IMR-90 (cell line): ENCODE results near the gene SYNE2. TPM values are rescaled to one million over a fixed set of nuclear protein-coding genes. Genes with fewer than 3 reads are reported as not detected.

Experiments
- ATAC-seq: fragments of 200-7000 bp; cut with Tn5 transposase; 2 replicates; pipeline ENCODE4 v1.9.1; 2020; ENCODE audit warnings: low read depth, mild to moderate bottlenecking, moderate library complexity
- BruUV-seq: library from RNA; stranded (reverse); fragments of 400-500 nt; replicated peaks from 2 replicates; lab custom pipeline; 2021; lab: Mats Ljungman, UMichigan
- CTCF ChIA-PET: fragments of 300-600 bp; formaldehyde crosslinking; extraction: SDS; loops from one replicate; lab custom pipeline; 2021; ENCODE audit warnings: antibody characterized with exemption; lab: Yijun Ruan, JAX
- POLR2A ChIA-PET: fragments of 300-600 bp; sonication (Branson Sonifier 250); formaldehyde crosslinking; loops from one replicate; lab custom pipeline; 2022; ENCODE audit warnings: antibody characterized with exemption; ENCODE audit not compliant: unreplicated experiment; lab: Charles Lee
- DNase-seq: peaks from one replicate; pipeline ENCODE4 v3.0.0; 2013
- H2AFZ ChIP-seq: replicated peaks from 2 replicates; pipeline ENCODE3; 2013; ENCODE audit warnings: low read length, mild to moderate bottlenecking; ENCODE audit not compliant: poor library complexity
- H2AK5ac ChIP-seq: 2 replicates; pipeline ENCODE4 v1.6.1; 2013; ENCODE audit warnings: low read depth, low read length, inconsistent platforms
- H2AK9ac ChIP-seq: replicated peaks from 2 replicates; pipeline ENCODE3; 2013; ENCODE audit warnings: mild to moderate bottlenecking, low read depth, low read length, moderate library complexity; ENCODE audit not compliant: poor library complexity
- H2BK120ac ChIP-seq: 2 replicates; pipeline ENCODE4 v1.6.1; 2013; ENCODE audit warnings: low read depth, low read length, inconsistent platforms
- H2BK15ac ChIP-seq: 3 replicates; pipeline ENCODE4 v1.6.1; 2013; ENCODE audit warnings: low read depth, low read length, inconsistent platforms
- H2BK20ac ChIP-seq: 2 replicates; pipeline ENCODE4 v1.6.1; 2013; ENCODE audit warnings: low read depth, mild to moderate bottlenecking, inconsistent platforms, low read length, moderate library complexity
- H2BK5ac ChIP-seq: 2 replicates; pipeline ENCODE4 v1.6.1; 2013; ENCODE audit warnings: mild to moderate bottlenecking, low read depth, low read length, inconsistent platforms; ENCODE audit not compliant: poor library complexity, severe bottlenecking
- H3K14ac ChIP-seq: replicated peaks from 2 replicates; pipeline ENCODE4 v1.6.1; 2013; ENCODE audit warnings: low read depth, low read length, inconsistent platforms
- H3K18ac ChIP-seq: 2 replicates; pipeline ENCODE4 v1.6.1; 2013; ENCODE audit warnings: low read depth, low read length, control low read depth
- H3K23ac ChIP-seq: 2 replicates; pipeline ENCODE4 v1.6.1; 2013; ENCODE audit warnings: low read depth, low read length, inconsistent platforms
- H3K27ac ChIP-seq: 2 replicates; pipeline ENCODE4 v1.5.1; 2013; ENCODE audit warnings: mild to moderate bottlenecking, control low read depth, low read length; ENCODE audit not compliant: insufficient read depth
- H3K27me3 ChIP-seq: 2 replicates; pipeline ENCODE4 v1.6.1; 2013; ENCODE audit warnings: low read length; ENCODE audit not compliant: control insufficient read depth, insufficient read depth
- H3K36me3 ChIP-seq: 2 replicates; pipeline ENCODE4 v1.6.1; 2013; ENCODE audit warnings: low read length, mixed read lengths; ENCODE audit not compliant: control insufficient read depth, insufficient read depth
- H3K4ac ChIP-seq: 2 replicates; pipeline ENCODE4 v1.6.1; 2013; ENCODE audit warnings: low read depth, low read length, inconsistent platforms
- H3K4me1 ChIP-seq: 2 replicates; pipeline ENCODE4 v1.6.1; 2013; ENCODE audit warnings: low read length, mixed read lengths; ENCODE audit not compliant: control insufficient read depth, insufficient read depth
- H3K4me2 ChIP-seq: 2 replicates; pipeline ENCODE4 v1.6.1; 2013; ENCODE audit warnings: low read depth, mild to moderate bottlenecking, control low read depth, low read length, moderate library complexity
- H3K4me3 ChIP-seq: 2 replicates; pipeline ENCODE4 v1.5.1; 2013; ENCODE audit warnings: low read depth, mild to moderate bottlenecking, control low read depth, low read length, moderate library complexity; ENCODE audit not compliant: insufficient read depth
- H3K56ac ChIP-seq: 2 replicates; pipeline ENCODE4 v1.6.1; 2013; ENCODE audit warnings: low read length, inconsistent platforms; ENCODE audit not compliant: insufficient read depth; ENCODE audit errors: extremely low read depth
- H3K79me1 ChIP-seq, 2 experiments: 2 replicates each; pipeline ENCODE4 v1.6.1; 2013; ENCODE audit warnings: low read length in 2 of 2, inconsistent platforms in 1 of 2, low read depth in 1 of 2
- H3K9ac ChIP-seq: 2 replicates; pipeline ENCODE4 v1.6.1; 2013; ENCODE audit warnings: low read depth, low read length, control low read depth
- H3K9me1 ChIP-seq: 2 replicates; pipeline ENCODE4 v1.6.1; 2013; ENCODE audit warnings: low read length, inconsistent platforms; ENCODE audit not compliant: insufficient read depth
- H3K9me3 ChIP-seq: 2 replicates; pipeline ENCODE4 v1.6.1; 2013; ENCODE audit warnings: low read length; ENCODE audit not compliant: control insufficient read depth, insufficient read depth
- H4K20me1 ChIP-seq: 2 replicates; pipeline ENCODE4 v1.6.1; 2013; ENCODE audit warnings: low read length, inconsistent platforms; ENCODE audit not compliant: insufficient read depth
- H4K5ac ChIP-seq: 2 replicates; pipeline ENCODE4 v1.6.1; 2013; ENCODE audit warnings: mild to moderate bottlenecking, low read depth, low read length, control low read depth
- H4K8ac ChIP-seq, 2 experiments: 2 replicates each; pipeline ENCODE4 v1.6.1; 2013; ENCODE audit warnings: low read depth in 2 of 2, low read length in 2 of 2, control low read depth in 1 of 2, inconsistent platforms in 1 of 2
- H4K91ac ChIP-seq: 2 replicates; pipeline ENCODE4 v1.6.1; 2013; ENCODE audit warnings: low read depth, low read length, inconsistent platforms; ENCODE audit not compliant: insufficient read depth
- MXI1 ChIP-seq: IDR thresholded peaks from 2 replicates; pipeline ENCODE4 v1.6.1; 2012; ENCODE audit warnings: low read depth, mild to moderate bottlenecking, low read length, moderate library complexity, borderline replicate concordance
- NFE2L2 ChIP-seq: fragments of 150-350 bp; IDR thresholded peaks from 2 replicates; pipeline ENCODE4 v1.6.1; 2016; ENCODE audit warnings: low read depth, mild to moderate bottlenecking, low read length
- WGBS, 2 experiments: methylation state at CpG; one replicate each; pipeline versions ENCODE4 v1.1.5 to v1.1.7; 2013; ENCODE audit warnings: missing lambda C conversion rate in 2 of 2; ENCODE audit not compliant: insufficient read length in 1 of 2; ENCODE audit errors: extremely low coverage in 2 of 2; 5-methylcytosine and 5-hydroxymethylcytosine counted together
- dilution Hi-C: fragments of 300-500 bp; cut with HindIII; formaldehyde crosslinking; loops from one replicate; pipeline ENCODE4 v1.14.3; 2018; ENCODE audit warnings: low sequenced_read_pairs; ENCODE audit not compliant: unreplicated experiment
- in situ Hi-C: fragments of 300-500 bp; cut with MboI; formaldehyde crosslinking; loops from 3 replicates; pipeline ENCODE4 v1.14.3; 2019; ENCODE audit warnings: low sequenced_read_pairs, inconsistent platforms, mixed read lengths
- intact Hi-C: fragments of 100-400 bp; cut with micrococcal nuclease; formaldehyde crosslinking; loops from 2 replicates; pipeline ENCODE4 v1.10.0; 2022
- polyA plus RNA-seq, 3 experiments: library from polyadenylated mRNA; depleted of rRNA; stranded (reverse); fragments of >200 nt; gene quantifications; 2 replicates each; pipeline ENCODE4 v1.2.3, GENCODE V29; 2012; ENCODE audit warnings: low replicate concordance in 1 of 3
- total RNA-seq: library from RNA; depleted of rRNA; stranded (reverse); fragments of >200 nt; gene quantifications from 2 replicates; pipeline ENCODE4 v1.2.3, GENCODE V29; 2012

SYNE2 gene
- total and polyA plus RNA-seq, 2 of the 4 experiments (the other 2 are of a cell fraction) = 5.2 to 28.9 TPM

GRCh38 chr14:64194404-64194803 lies 341.6 kb downstream of the SYNE2 start:
- TF ChIP-seq MXI1 (no peak), NFE2L2 (peak; percentile 49; the same call in 1 of the 2 replicates)
- Histone ChIP-seq H3K4ac (no peak overlapping the region), H4K5ac (no peak overlapping the region), H3K9me3 (no peaks in the 10 kb centered on the region), H3K9me1 (peaks cover 13% of the 10 kb centered on the region), H2BK5ac (no peak overlapping the region), H2BK15ac (no peak overlapping the region), H3K14ac (no peak overlapping the region), H2AFZ (no peak overlapping the region), H2AK5ac (no peak overlapping the region), H4K91ac (no peak overlapping the region), H3K4me3 (no peak overlapping the region), H3K4me2 (no peak overlapping the region), H3K79me1 (peaks cover 0 to 6% of the 10 kb centered on the region in 2 experiments; a peak in 1 of 4 replicates), H3K4me1 (peaks cover 11% of the 10 kb centered on the region), H3K27me3 (no peaks in the 10 kb centered on the region), H2BK20ac (no peak overlapping the region), H3K56ac (no peak overlapping the region), H4K8ac (no peak overlapping the region), H3K18ac (no peak overlapping the region), H4K20me1 (no peaks in the 10 kb centered on the region), H2AK9ac (no peak overlapping the region), H3K9ac (no peak overlapping the region), H3K27ac (no peak overlapping the region), H3K23ac (no peak overlapping the region), H3K36me3 (no peaks in the 10 kb centered on the region), H2BK120ac (no peak overlapping the region)
- ChIA-PET CTCF (interaction anchor here (0.5 kb wide), 1 partner anchor 40 kb away, joined by 4 read pairs; no protein-coding TSS in a partner anchor), POLR2A (no interaction called here)
- ATAC-seq (no peak), DNase-seq (no peak)
- dilution Hi-C loops = no loop called here
- in situ Hi-C loops = no loop called here
- WGBS, 2 experiments = no CpG with 5 or more reads among the region's 3 CpGs
- BruUV-seq = no TSS peak
- intact Hi-C loops = loop anchor here (10.0 kb wide), 1 partner anchor 100 kb away; the partner anchor contains the start of gene ESR2
